ENCODE measurements around the gene MAMDC2.
"Not testable (repeated sequence)": the region's sequence is repeated elsewhere in the genome, so short reads cannot be mapped to it uniquely, and the experiment has no call there.

MAMDC2 gene

GRCh38 chr9:70015099-70015498 lies 28.5 kb upstream of the MAMDC2 start:
- Mint-ChIP-seq H3K4me1 (no peaks in the 10 kb centered on the region), H3K9me3 (no peaks in the 10 kb centered on the region), H3K27ac (no peak overlapping the region), H3K36me3 (no peaks in the 10 kb centered on the region), H3K27me3 (peaks cover 0 to 4% of the 10 kb centered on the region in 2 donors), H3K4me3 (no peak overlapping the region)
- ATAC-seq (replicated peaks) (no peak), DNase-seq (no peak)

DNA sequence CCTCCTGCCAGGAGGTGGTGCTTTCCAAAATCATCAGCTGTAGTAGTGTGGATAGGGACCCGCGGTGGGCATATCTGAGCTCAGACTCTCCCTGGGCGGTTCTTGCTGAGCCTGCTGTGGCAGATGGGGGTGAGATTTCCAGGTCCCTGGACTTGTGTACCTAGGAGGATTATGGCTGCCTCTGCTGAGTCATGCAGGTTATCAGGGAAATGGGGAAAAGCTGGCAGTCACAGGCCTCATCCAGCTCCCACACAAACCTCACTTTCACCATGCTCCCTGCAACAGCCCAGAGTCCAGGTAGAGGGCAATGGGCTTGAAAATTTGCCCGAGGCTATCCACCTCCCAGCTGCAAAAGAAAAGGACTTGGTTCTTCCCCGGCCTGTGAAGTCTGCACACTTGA lies 23.4 kb upstream of the MAMDC2 start:
- H3K27ac Mint-ChIP-seq: no peak overlapping the region
- H3K27me3 Mint-ChIP-seq: peaks cover 3 to 8% of the 10 kb centered on the region in 2 donors
- H3K36me3 Mint-ChIP-seq: no peaks in the 10 kb centered on the region
- H3K9me3 Mint-ChIP-seq: peaks cover 0 to 4% of the 10 kb centered on the region in 2 donors
- DNase-seq: no peak
- ATAC-seq (replicated peaks): no peak
- H3K4me1 Mint-ChIP-seq: no peaks in the 10 kb centered on the region
- H3K4me3 Mint-ChIP-seq: no peak overlapping the region

DNA sequence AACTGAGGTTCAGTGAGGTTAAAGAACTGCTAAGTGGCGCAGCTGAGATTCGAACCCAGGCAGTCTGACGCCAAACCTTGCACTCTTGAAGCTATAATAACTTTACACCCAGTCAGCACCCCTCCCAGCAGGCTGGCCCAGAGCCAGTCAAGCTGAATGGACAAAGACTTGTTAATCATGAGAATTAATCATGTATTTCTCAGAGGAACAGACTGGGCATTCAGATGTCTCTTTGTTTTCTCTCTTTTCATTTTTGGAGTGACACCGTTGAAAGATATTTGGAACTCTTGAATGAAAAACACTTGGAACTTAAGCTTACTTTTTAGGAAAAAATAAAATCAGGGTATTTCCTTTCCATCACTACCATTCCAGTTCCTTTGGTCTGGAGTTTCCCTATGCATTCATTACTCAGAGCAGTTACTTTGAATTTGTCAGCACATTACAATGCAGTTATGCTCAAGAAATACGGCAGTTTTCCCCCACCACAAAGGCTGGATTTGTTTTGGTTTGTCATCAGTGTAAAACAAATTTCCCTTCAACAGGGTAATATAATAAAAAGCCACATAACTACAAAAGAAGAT lies 22.6 kb upstream of the MAMDC2 start:
- DNase-seq (no peak), ATAC-seq (replicated peaks) (no peak)
- Mint-ChIP-seq H3K4me1 (no peaks in the 10 kb centered on the region), H3K9me3 (peaks cover 3 to 4% of the 10 kb centered on the region in 2 donors), H3K27me3 (peaks cover 3 to 8% of the 10 kb centered on the region in 2 donors), H3K4me3 (no peak overlapping the region), H3K27ac (no peak overlapping the region), H3K36me3 (no peaks in the 10 kb centered on the region)

DNA sequence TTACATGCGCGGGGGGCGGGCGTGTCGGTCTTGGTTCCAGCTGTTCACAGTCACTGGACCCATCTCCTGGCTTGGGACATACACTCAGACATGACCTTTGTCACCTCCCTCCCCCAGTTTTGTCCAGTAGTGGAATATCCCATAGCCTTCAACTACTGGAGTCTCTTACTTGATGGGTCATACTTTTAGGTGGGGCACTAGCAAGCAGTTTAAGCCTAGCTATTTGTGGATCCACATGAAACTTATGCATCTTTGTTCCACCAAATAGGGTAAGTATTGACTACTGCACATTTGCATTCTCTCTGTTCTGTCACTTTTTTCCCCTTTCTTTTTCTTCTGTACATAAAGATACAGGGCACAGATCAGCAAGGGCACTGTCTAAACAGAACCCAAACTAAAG lies 15.4 kb upstream of the MAMDC2 start:
- DNase-seq (no peak), ATAC-seq (replicated peaks) (no peak)
- no peaks in the 10 kb centered on the region for H3K36me3 Mint-ChIP-seq
- H3K9me3 Mint-ChIP-seq: peaks cover 4 to 5% of the 10 kb centered on the region in 2 donors
- H3K4me3 Mint-ChIP-seq: no peak overlapping the region
- no peaks in the 10 kb centered on the region for H3K4me1 Mint-ChIP-seq
- H3K27ac Mint-ChIP-seq: no peak overlapping the region
- peaks cover 13 to 14% of the 10 kb centered on the region in 2 donors for H3K27me3 Mint-ChIP-seq

GRCh38 chr9:70030156-70030555 lies 13.5 kb upstream of the MAMDC2 start:
- no peaks in the 10 kb centered on the region for H3K4me1 Mint-ChIP-seq
- H3K27ac Mint-ChIP-seq: no peak overlapping the region
- DNase-seq (no peak), ATAC-seq (replicated peaks) (no peak)
- no peaks in the 10 kb centered on the region for H3K36me3 Mint-ChIP-seq
- peaks cover 5 to 10% of the 10 kb centered on the region in 2 donors for H3K27me3 Mint-ChIP-seq
- no peak overlapping the region for H3K4me3 Mint-ChIP-seq
- H3K9me3 Mint-ChIP-seq: peaks cover 0 to 5% of the 10 kb centered on the region in 2 donors

DNA sequence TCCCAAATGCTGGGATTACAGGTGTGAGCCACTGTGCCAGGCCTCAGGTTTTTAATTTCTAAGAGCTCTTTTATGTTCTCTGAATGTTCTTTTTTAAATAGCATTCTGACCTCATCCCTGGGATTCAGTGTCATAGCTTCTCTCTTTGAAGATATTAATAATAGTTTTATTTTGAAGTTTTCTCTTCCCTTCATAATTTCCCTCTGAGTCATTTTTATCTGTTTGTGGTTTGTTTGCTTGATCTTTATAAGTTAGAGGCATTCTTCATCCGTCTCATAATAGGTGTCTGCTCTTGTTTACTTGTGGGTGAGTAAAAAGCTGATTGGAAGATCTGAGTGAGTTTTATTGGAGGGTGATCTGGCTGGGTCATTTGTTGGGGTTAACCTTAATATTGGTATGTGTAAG lies 12.5 kb upstream of the MAMDC2 start:
- DNase-seq: no peak
- Mint-ChIP-seq H3K4me3 (no peak overlapping the region), H3K4me1 (no peaks in the 10 kb centered on the region), H3K27ac (no peak overlapping the region), H3K36me3 (no peaks in the 10 kb centered on the region), H3K9me3 (peaks cover 0 to 1% of the 10 kb centered on the region in 2 donors), H3K27me3 (peaks cover 5 to 10% of the 10 kb centered on the region in 2 donors)
- peak in 1 of 2 donors; percentile 42 for ATAC-seq (replicated peaks)

DNA sequence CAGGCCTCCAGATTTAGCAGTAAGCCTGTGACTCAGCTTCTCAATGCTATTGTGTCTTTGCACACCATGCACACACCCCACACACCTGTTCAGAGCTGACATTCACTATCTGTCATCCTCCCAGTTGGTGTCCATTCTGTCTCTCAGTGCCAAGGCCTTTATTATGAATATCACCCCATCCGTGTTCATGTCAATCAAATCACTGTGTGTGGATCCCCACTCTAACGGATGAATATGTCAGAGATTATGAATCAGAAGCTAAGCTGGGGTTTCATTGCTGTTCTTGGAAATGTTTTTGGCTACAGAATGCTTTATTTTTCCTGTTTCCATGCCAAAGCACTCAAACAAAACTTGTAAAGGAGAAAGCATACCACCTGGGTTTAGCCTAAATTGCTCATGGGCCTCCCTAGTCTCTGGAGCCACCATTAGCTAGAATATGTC lies 9.4 kb upstream of the MAMDC2 start:
- no peaks in the 10 kb centered on the region for H3K4me1 Mint-ChIP-seq
- H3K27me3 Mint-ChIP-seq: peaks cover 5 to 10% of the 10 kb centered on the region in 2 donors
- H3K9me3 Mint-ChIP-seq: peaks cover 7 to 9% of the 10 kb centered on the region in 2 donors
- no peak for ATAC-seq (replicated peaks)
- no peak overlapping the region for H3K4me3 Mint-ChIP-seq
- no peak overlapping the region for H3K27ac Mint-ChIP-seq
- DNase-seq: no peak
- H3K36me3 Mint-ChIP-seq: peaks cover 0 to 3% of the 10 kb centered on the region in 2 donors

DNA sequence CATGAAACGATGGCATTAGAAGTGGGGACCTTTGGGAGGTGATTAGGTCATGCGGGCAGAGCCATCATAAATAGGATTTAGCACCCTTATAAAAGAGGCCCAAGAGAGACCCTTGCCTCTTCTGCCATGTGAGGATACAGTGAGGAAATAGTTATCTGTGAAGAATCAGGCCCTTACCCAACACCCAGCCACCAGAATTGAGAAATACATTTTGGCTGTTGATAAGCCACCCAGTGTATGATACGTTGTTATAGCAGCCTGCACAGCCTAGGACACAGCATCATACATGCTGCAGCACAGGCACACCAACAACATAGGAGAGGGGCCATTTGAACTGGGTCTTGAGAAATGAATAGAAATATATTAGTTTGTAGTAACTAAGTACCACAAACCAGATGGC lies 8.0 kb upstream of the MAMDC2 start:
- DNase-seq: no peak
- Mint-ChIP-seq H3K9me3 (peaks cover 7 to 9% of the 10 kb centered on the region in 2 donors), H3K27ac (no peak overlapping the region), H3K27me3 (peaks cover 6 to 12% of the 10 kb centered on the region in 2 donors), H3K4me3 (no peak overlapping the region), H3K4me1 (no peaks in the 10 kb centered on the region), H3K36me3 (peaks cover 0 to 3% of the 10 kb centered on the region in 2 donors)
- ATAC-seq (replicated peaks): no peak

DNA sequence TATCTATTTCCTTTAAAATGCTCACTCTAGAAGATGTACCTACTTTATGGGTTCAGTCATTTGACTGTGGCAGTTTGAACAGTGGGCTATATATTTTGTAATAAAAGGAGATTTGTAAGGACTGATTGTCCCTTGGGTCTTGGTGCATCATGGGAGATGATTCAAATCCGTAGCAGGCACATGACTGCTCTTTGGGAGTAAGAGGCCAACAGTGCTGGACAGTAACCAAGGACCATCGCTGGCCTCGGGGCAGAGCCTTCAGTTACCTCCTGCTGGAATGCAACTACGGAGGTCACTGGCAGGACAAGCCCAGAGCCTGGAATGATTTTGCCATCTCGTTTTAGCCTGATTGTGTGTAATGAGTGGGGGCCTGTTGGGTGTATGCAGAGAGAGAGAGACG lies 7.0 kb upstream of the MAMDC2 start:
- Mint-ChIP-seq H3K4me3 (no peak overlapping the region), H3K27me3 (peaks cover 3 to 14% of the 10 kb centered on the region in 2 donors), H3K4me1 (no peaks in the 10 kb centered on the region), H3K27ac (no peak overlapping the region), H3K36me3 (peaks cover 0 to 3% of the 10 kb centered on the region in 2 donors), H3K9me3 (peaks cover 7 to 9% of the 10 kb centered on the region in 2 donors)
- ATAC-seq (replicated peaks) (no peak), DNase-seq (no peak)

DNA sequence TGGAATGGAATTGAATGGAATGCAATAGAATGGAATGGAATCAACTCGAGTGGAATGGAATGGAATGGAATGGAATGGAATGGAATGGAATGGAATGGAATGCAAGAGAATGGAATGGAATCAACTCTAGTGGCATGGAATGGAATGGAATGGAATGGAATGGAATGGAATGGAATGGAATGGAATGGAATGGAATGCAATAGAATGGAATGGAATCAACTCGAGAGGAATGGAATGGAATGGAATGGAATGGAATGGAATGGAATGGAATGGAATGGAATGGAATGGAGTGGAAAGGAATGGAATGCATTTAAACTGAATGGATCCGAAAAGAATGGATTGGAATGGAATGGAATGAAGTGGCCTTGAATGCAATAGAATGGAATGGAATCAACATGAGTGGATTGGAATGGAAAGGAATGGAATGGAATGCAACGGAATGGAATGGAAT lies 5.5 kb upstream of the MAMDC2 start:
- not testable (repeated sequence) for DNase-seq; H3K36me3 Mint-ChIP-seq; ATAC-seq (replicated peaks); H3K4me1 Mint-ChIP-seq; H3K9me3 Mint-ChIP-seq; H3K4me3 Mint-ChIP-seq; H3K27ac Mint-ChIP-seq
- peaks cover 17 to 29% of the 10 kb centered on the region in 2 donors for H3K27me3 Mint-ChIP-seq

- peaks cover 0 to 3% of the 10 kb centered on the region in 2 donors for H3K36me3 Mint-ChIP-seq
- no peak overlapping the region for H3K4me3 Mint-ChIP-seq
- H3K27me3 Mint-ChIP-seq: peaks cover 38 to 50% of the 10 kb centered on the region in 2 donors
- peaks cover 8 to 14% of the 10 kb centered on the region in 2 donors for H3K4me1 Mint-ChIP-seq
- H3K27ac Mint-ChIP-seq: no peak overlapping the region
- peaks cover 7 to 9% of the 10 kb centered on the region in 2 donors for H3K9me3 Mint-ChIP-seq
- no peak for DNase-seq
- ATAC-seq (replicated peaks): no peak
Observed at GRCh38 chr9:70040376-70040903, 3.2 kb upstream of the MAMDC2 start.

- H3K36me3 Mint-ChIP-seq: peaks cover 0 to 3% of the 10 kb centered on the region in 2 donors
- ATAC-seq (replicated peaks) (no peak), DNase-seq (no peak)
- no peak overlapping the region for H3K4me3 Mint-ChIP-seq
- no peak overlapping the region for H3K27ac Mint-ChIP-seq
- H3K27me3 Mint-ChIP-seq: peaks cover 46 to 62% of the 10 kb centered on the region in 2 donors
- peaks cover 5 to 6% of the 10 kb centered on the region in 2 donors for H3K9me3 Mint-ChIP-seq
- H3K4me1 Mint-ChIP-seq: peaks cover 8 to 14% of the 10 kb centered on the region in 2 donors
Observed at GRCh38 chr9:70042461-70043215, 1.0 kb upstream of the MAMDC2 start.

GRCh38 chr9:70043285-70043684 lies 363 bp upstream of the MAMDC2 start:
- Mint-ChIP-seq H3K36me3 (no peaks in the 10 kb centered on the region), H3K4me1 (peaks cover 8 to 14% of the 10 kb centered on the region in 2 donors), H3K9me3 (peaks cover 1 to 2% of the 10 kb centered on the region in 2 donors), H3K27me3 (peaks cover 51 to 68% of the 10 kb centered on the region in 2 donors), H3K27ac (no peak overlapping the region), H3K4me3 (no peak overlapping the region)
- ATAC-seq (replicated peaks) (no peak), DNase-seq (no peak)

DNA sequence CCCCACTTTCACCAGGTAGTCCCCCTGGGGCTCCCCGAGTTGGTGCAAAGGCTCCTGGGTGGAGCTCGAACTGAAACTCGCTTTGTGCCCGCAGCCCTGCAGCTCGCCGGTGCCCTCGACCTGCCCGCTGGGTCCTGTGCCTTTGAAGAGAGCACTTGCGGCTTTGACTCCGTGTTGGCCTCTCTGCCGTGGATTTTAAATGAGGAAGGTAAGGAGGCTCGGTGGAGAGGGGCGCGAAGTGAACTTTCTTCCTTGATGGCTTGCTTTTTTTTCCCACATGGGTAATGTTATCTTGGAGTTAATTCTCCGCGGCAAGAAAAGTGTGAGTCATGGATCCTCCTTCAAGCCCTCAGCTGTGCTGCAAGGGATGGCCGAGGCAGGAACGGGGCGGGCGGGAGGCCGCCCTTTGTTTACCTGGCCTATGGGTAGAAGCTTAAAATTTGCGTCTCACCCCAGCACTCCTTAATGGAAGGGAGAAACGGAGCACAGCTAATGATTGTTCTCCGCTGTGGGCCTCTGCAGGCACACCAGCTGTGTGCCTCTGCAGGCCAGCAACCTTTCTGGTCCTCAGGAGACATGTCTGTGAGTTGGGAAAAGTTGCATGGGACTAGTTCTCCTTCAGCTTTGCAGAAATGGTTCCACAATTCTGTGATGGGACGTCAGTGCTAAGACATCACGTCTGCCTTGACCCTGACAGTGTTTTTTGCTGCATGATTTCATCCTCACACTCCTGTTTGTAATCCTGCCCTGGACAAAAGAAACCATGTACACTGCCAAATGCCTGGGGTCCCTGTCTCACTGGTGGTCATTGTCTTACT lies 1.1 kb downstream of the MAMDC2 start:
- Mint-ChIP-seq H3K27me3 (peaks cover 55 to 68% of the 10 kb centered on the region in 2 donors), H3K4me1 (peaks cover 11 to 14% of the 10 kb centered on the region in 2 donors), H3K27ac (peak overlapping the region; percentile 10), H3K9me3 (no peaks in the 10 kb centered on the region), H3K36me3 (no peaks in the 10 kb centered on the region), H3K4me3 (peak overlapping the region; percentile 69 to 74)
- ATAC-seq (replicated peaks) (peak; percentile 46 to 52), DNase-seq (no peak)

All from stimulated activated naive B cell treated with anti-CD40 and anti-IgM and Interleukin-4, amounts not matched to agents 10 μg/mL and 1 μg/mL and 100 μg/mL, for 72 hours (primary cell).